Activated B cell treated with CpG ODN at 0.5 μM for 24 hours (primary cell): ENCODE data around the gene BACE1-AS. TPM values are rescaled to one million over a fixed set of nuclear protein-coding genes. Genes with fewer than 3 reads are reported as not detected.

Experiments used
- ATAC-seq: fragments of 200-7000 bp; cut with Tn5 transposase; one replicate; pipeline ENCODE4 v1.10.0; 2021; ENCODE audit warnings: low read depth, mild to moderate bottlenecking, moderate library complexity
- CTCF ChIA-PET: fragments of 350-600 bp; sonication (Branson Sonifier 250); formaldehyde crosslinking; loops from one replicate; lab custom pipeline; 2021; ENCODE audit warnings: antibody characterized with exemption; lab: Charles Lee
- POLR2A ChIA-PET: fragments of 350-600 bp; sonication (Branson Sonifier 250); formaldehyde crosslinking; loops from one replicate; lab custom pipeline; 2021; ENCODE audit warnings: antibody characterized with exemption; lab: Charles Lee
- DNase-seq: peaks from one replicate; pipeline ENCODE4 v3.0.0; 2022
- H3K27ac Mint-ChIP-seq: one replicate; pipeline ENCODE4 v1.8.0; 2020; ENCODE audit warnings: mixed read lengths
- H3K27me3 Mint-ChIP-seq: one replicate; pipeline ENCODE4 v1.8.0; 2021; ENCODE audit warnings: mixed read lengths
- H3K36me3 Mint-ChIP-seq: one replicate; pipeline ENCODE4 v1.8.0; 2021; ENCODE audit warnings: low read depth, mixed read lengths
- H3K4me1 Mint-ChIP-seq: one replicate; pipeline ENCODE4 v1.8.0; 2021; ENCODE audit warnings: mixed read lengths
- H3K4me3 Mint-ChIP-seq: one replicate; pipeline ENCODE4 v1.8.0; 2020; ENCODE audit warnings: mild to moderate bottlenecking, mixed read lengths
- H3K9me3 Mint-ChIP-seq: one replicate; pipeline ENCODE4 v1.8.0; 2020; ENCODE audit warnings: mixed read lengths
- CTCF ChIP-seq: fragments of 200-600 bp; IDR thresholded peaks from one replicate; pipeline ENCODE4 v1.8.0; 2022; ENCODE audit warnings: antibody characterized with exemption, mild to moderate bottlenecking
- intact Hi-C: fragments of 100-400 bp; cut with micrococcal nuclease; formaldehyde crosslinking; loops from one replicate; pipeline ENCODE4 v1.15.1; 2024
- total RNA-seq: library from RNA; stranded (reverse); gene quantifications from 2 replicates; pipeline ENCODE4 v1.2.3, GENCODE V29; 2022

Gene BACE1-AS
- total RNA-seq, 1 donor from 2014 or later: 7.9 TPM

DNA sequence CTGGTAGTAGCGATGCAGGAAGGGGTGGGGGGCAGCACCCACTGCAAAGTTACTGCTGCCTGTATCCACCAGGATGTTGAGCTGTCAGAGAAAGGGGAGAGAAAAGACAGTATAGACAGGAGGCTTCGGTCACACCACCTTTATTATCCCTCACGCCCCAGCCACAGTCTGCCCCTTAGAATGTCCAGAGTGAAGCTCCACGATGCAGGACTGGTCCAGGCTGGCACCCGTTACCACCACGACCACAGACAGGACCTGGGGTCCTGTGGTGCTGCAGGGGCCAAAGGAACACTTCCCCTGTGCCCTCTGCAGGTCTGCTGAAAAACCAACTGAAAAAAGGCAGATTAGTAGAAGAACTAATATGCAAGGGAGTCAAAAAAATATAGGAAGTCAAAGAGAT, 5.7 kb downstream of the BACE1-AS start:
- peaks cover 2% of the 10 kb centered on the region for H3K27me3 Mint-ChIP-seq
- ATAC-seq (no peak), DNase-seq (no peak)
- TF ChIP-seq CTCF: no peak
- CTCF ChIA-PET: no interaction called here
- no peak overlapping the region for H3K27ac Mint-ChIP-seq
- POLR2A ChIA-PET: no interaction called here
- H3K4me3 Mint-ChIP-seq: no peak overlapping the region
- H3K9me3 Mint-ChIP-seq: no peaks in the 10 kb centered on the region
- intact Hi-C loops: no loop called here
- no peaks in the 10 kb centered on the region for H3K36me3 Mint-ChIP-seq
- H3K4me1 Mint-ChIP-seq: no peaks in the 10 kb centered on the region

GRCh38 chr11:117298195-117298594, 7.0 kb downstream of the BACE1-AS start:
- ChIA-PET POLR2A (no interaction called here), CTCF (no interaction called here)
- DNase-seq: no peak
- Mint-ChIP-seq H3K27ac (no peak overlapping the region), H3K36me3 (no peaks in the 10 kb centered on the region), H3K27me3 (peaks cover 2% of the 10 kb centered on the region), H3K4me1 (no peaks in the 10 kb centered on the region), H3K9me3 (no peaks in the 10 kb centered on the region), H3K4me3 (no peak overlapping the region)
- intact Hi-C loops: no loop called here
- TF ChIP-seq CTCF: no peak
- no peak for ATAC-seq

- intact Hi-C loops: no loop called here
- ATAC-seq (no peak), DNase-seq (no peak)
- no peaks in the 10 kb centered on the region for H3K9me3 Mint-ChIP-seq
- H3K27ac Mint-ChIP-seq: no peak overlapping the region
- no peak for TF ChIP-seq CTCF
- ChIA-PET CTCF (no interaction called here), POLR2A (no interaction called here)
- H3K4me3 Mint-ChIP-seq: no peak overlapping the region
- peaks cover 4% of the 10 kb centered on the region for H3K27me3 Mint-ChIP-seq
- no peaks in the 10 kb centered on the region for H3K4me1 Mint-ChIP-seq
- H3K36me3 Mint-ChIP-seq: no peaks in the 10 kb centered on the region
Measured at GRCh38 chr11:117299351-117300282, 8.5 kb downstream of the BACE1-AS start.

DNA sequence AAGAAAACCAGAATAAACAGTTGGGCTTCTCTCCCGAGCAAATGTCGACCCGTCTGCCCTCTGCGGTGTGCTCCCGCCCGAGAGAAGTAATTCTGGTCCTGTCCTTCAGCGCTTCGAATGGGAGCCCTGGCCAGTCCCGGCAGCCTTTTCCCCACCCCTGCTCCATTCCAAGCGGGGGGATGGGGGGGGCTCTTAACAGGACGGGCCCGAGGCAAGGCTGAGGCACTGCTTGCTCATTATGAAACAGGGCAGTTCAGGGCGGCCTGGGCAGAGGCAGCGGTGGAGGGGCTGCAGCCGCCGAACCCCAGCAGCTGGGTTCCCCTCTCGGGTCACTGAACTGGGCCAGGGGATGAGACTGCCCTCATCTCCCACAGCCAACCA, 9.1 kb downstream of the BACE1-AS start:
- H3K27me3 Mint-ChIP-seq: peaks cover 4% of the 10 kb centered on the region
- no peaks in the 10 kb centered on the region for H3K9me3 Mint-ChIP-seq
- H3K4me3 Mint-ChIP-seq: no peak overlapping the region
- no peak overlapping the region for H3K27ac Mint-ChIP-seq
- DNase-seq: no peak
- H3K36me3 Mint-ChIP-seq: no peaks in the 10 kb centered on the region
- no peaks in the 10 kb centered on the region for H3K4me1 Mint-ChIP-seq
- intact Hi-C loops: no loop called here
- no peak for TF ChIP-seq CTCF
- ChIA-PET POLR2A (no interaction called here), CTCF (no interaction called here)
- ATAC-seq: no peak

GRCh38 chr11:117300773-117301172, 9.6 kb downstream of the BACE1-AS start:
- Mint-ChIP-seq H3K4me1 (no peaks in the 10 kb centered on the region), H3K27me3 (peaks cover 4% of the 10 kb centered on the region), H3K27ac (no peak overlapping the region), H3K4me3 (no peak overlapping the region), H3K9me3 (no peaks in the 10 kb centered on the region), H3K36me3 (no peaks in the 10 kb centered on the region)
- POLR2A ChIA-PET: no interaction called here
- CTCF ChIA-PET: no interaction called here
- DNase-seq: no peak
- no peak for ATAC-seq
- TF ChIP-seq CTCF: no peak
- intact Hi-C loops: no loop called here
